H1 (cell line): ENCODE measurements around the gene SRP14. TPM values are rescaled to one million over a fixed set of nuclear protein-coding genes. Genes with fewer than 3 reads are reported as not detected.
A peak's percentile ranks its signal among the peaks of the same experiment; 100 is the strongest.

Experiments used
- CTCF ChIA-PET: fragments of 300-600 bp; sonication (Branson Sonifier 250); formaldehyde crosslinking; loops from one replicate; lab custom pipeline; 2021; ENCODE audit not compliant: partially characterized antibody; lab: Charles Lee
- POLR2A ChIA-PET: fragments of 300-600 bp; sonication (Branson Sonifier 250); formaldehyde crosslinking; loops from one replicate; lab custom pipeline; 2021; ENCODE audit warnings: inconsistent platforms; ENCODE audit not compliant: partially characterized antibody; lab: Charles Lee
- DNase-seq, 2 experiments: peaks; one replicate each; pipeline versions ENCODE4 v3.0.0 to v3.0.0-alpha.2; 2010 to 2022; ENCODE audit warnings: low spot score in 2 of 2, low read depth in 1 of 2, mixed read lengths in 1 of 2
- FAIRE-seq: peaks from 2 replicates; lab custom pipeline; 2011; peaks lifted over from hg19 to GRCh38; lab: Jason Lieb, UNC
- H2AFZ ChIP-seq: 2 replicates; pipeline ENCODE4 v1.8.1; 2012; ENCODE audit warnings: low read length, inconsistent platforms
- H2AK5ac ChIP-seq: 2 replicates; pipeline ENCODE4 v1.6.1; 2013; ENCODE audit warnings: low read depth, low read length
- H2BK120ac ChIP-seq: replicated peaks from 2 replicates; pipeline ENCODE3; 2013; ENCODE audit warnings: low read depth, low read length, inconsistent platforms
- H2BK12ac ChIP-seq: 2 replicates; pipeline ENCODE4 v1.6.1; 2013; ENCODE audit warnings: low read depth, low read length
- H2BK15ac ChIP-seq: 2 replicates; pipeline ENCODE4 v1.6.1; 2013; ENCODE audit warnings: low read length
- H2BK20ac ChIP-seq: 2 replicates; pipeline ENCODE4 v1.6.1; 2013; ENCODE audit warnings: low read length
- H2BK5ac ChIP-seq: 2 replicates; pipeline ENCODE4 v1.6.1; 2013; ENCODE audit warnings: low read depth, low read length
- H3K14ac ChIP-seq: 2 replicates; pipeline ENCODE4 v1.6.1; 2013; ENCODE audit warnings: inconsistent platforms; ENCODE audit not compliant: insufficient read length
- H3K18ac ChIP-seq: 2 replicates; pipeline ENCODE4 v1.6.1; 2013; ENCODE audit warnings: low read length; ENCODE audit errors: extremely low read depth
- H3K23ac ChIP-seq: 2 replicates; pipeline ENCODE4 v1.6.1; 2013; ENCODE audit warnings: inconsistent platforms; ENCODE audit not compliant: insufficient read length
- H3K23me2 ChIP-seq: 2 replicates; pipeline ENCODE4 v1.6.1; 2013; ENCODE audit warnings: low read depth, low read length
- H3K27ac ChIP-seq: 2 replicates; pipeline ENCODE4 v1.6.1; 2011; ENCODE audit warnings: low read depth, low read length, inconsistent platforms
- H3K27me3 ChIP-seq, 4 experiments: replicated peaks in 1 of 4; 1 replicate in 1 of 4; 2 replicates in 3 of 4; pipeline versions ENCODE4 v1.6.1 to v1.8.1; 2011 to 2013; ENCODE audit warnings: low read length in 3 of 4, mild to moderate bottlenecking in 3 of 4, inconsistent platforms in 2 of 4, mixed read lengths in 2 of 4, moderate library complexity in 1 of 4; ENCODE audit not compliant: control insufficient read depth in 3 of 4, insufficient read depth in 3 of 4; ENCODE audit errors: extremely low read depth in 1 of 4
- H3K36me3 ChIP-seq, 4 experiments: 2 replicates each; pipeline versions ENCODE4 v1.6.1 to v1.8.1; 2011 to 2013; ENCODE audit warnings: mild to moderate bottlenecking in 4 of 4, low read length in 3 of 4, moderate library complexity in 2 of 4, control low read depth in 1 of 4, inconsistent platforms in 1 of 4; ENCODE audit not compliant: insufficient read depth in 4 of 4, control insufficient read depth in 2 of 4
- H3K4ac ChIP-seq: replicated peaks from 2 replicates; pipeline ENCODE3; 2013; ENCODE audit warnings: low read length, low read depth, mixed read lengths, inconsistent platforms; ENCODE audit not compliant: insufficient read length
- H3K4me1 ChIP-seq, 4 experiments: replicated peaks in 1 of 4; 1 replicate in 1 of 4; 2 replicates in 3 of 4; pipeline versions ENCODE4 v1.6.1 to v1.8.1; 2011 to 2013; ENCODE audit warnings: low read length in 3 of 4, inconsistent platforms in 2 of 4, mixed read lengths in 1 of 4; ENCODE audit not compliant: insufficient read depth in 4 of 4, control insufficient read depth in 3 of 4
- H3K4me2 ChIP-seq, 2 experiments: 2 replicates each; pipeline versions ENCODE4 v1.6.1 to v1.8.1; 2011 to 2013; ENCODE audit warnings: low read depth in 2 of 2, low read length in 2 of 2, control low read depth in 1 of 2, inconsistent platforms in 1 of 2, mild to moderate bottlenecking in 1 of 2; ENCODE audit not compliant: insufficient read depth in 1 of 2
- H3K4me3 ChIP-seq, 4 experiments: fragments of 200-600, 300-600 bp in 1 of 4; sonication (generic), shearing (Covaris generic), sonication (Bioruptor Twin) in 1 of 4; 2 replicates each; pipeline versions ENCODE4 v1.5.1 to v1.8.1; 2011 to 2016; ENCODE audit warnings: low read length in 4 of 4, low read depth in 3 of 4, control low read depth in 2 of 4, inconsistent platforms in 2 of 4, mild to moderate bottlenecking in 2 of 4, mixed read lengths in 1 of 4, moderate library complexity in 1 of 4; ENCODE audit not compliant: insufficient read depth in 2 of 4; ENCODE audit errors: extremely low read depth in 1 of 4
- H3K56ac ChIP-seq: replicated peaks from 2 replicates; pipeline ENCODE3; 2013; ENCODE audit warnings: low read depth, mild to moderate bottlenecking, mixed read lengths, low read length, inconsistent platforms; ENCODE audit not compliant: insufficient read length
- H3K79me1 ChIP-seq: 2 replicates; pipeline ENCODE4 v1.6.1; 2013; ENCODE audit warnings: low read depth, low read length, control low read depth
- H3K79me2 ChIP-seq, 2 experiments: 2 replicates each; pipeline versions ENCODE4 v1.6.1 to v1.8.1; 2012 to 2013; ENCODE audit warnings: low read length in 2 of 2, mild to moderate bottlenecking in 2 of 2, inconsistent platforms in 1 of 2; ENCODE audit not compliant: insufficient read depth in 2 of 2, control insufficient read depth in 1 of 2
- H3K9ac ChIP-seq, 4 experiments: replicated peaks in 1 of 4; 1 replicate in 1 of 4; 2 replicates in 3 of 4; pipeline versions ENCODE4 v1.6.1 to v1.8.1; 2011 to 2013; ENCODE audit warnings: low read depth in 3 of 4, low read length in 3 of 4, control low read depth in 2 of 4, mild to moderate bottlenecking in 2 of 4, moderate library complexity in 2 of 4, inconsistent platforms in 1 of 4; ENCODE audit errors: extremely low read depth in 1 of 4
- H3K9me3 ChIP-seq, 2 experiments: 2 replicates each; pipeline versions ENCODE4 v1.6.1 to v1.8.1; 2012 to 2013; ENCODE audit warnings: mild to moderate bottlenecking in 2 of 2, moderate library complexity in 2 of 2, control low read depth in 1 of 2, inconsistent platforms in 1 of 2, low read depth in 1 of 2, low read length in 1 of 2, mixed read lengths in 1 of 2; ENCODE audit not compliant: insufficient read depth in 2 of 2
- H4K20me1 ChIP-seq, 2 experiments: replicated peaks in 1 of 2; 2 replicates each; pipeline versions ENCODE3 to v1.8.1; 2011 to 2013; ENCODE audit warnings: inconsistent platforms in 2 of 2, low read length in 2 of 2, mild to moderate bottlenecking in 1 of 2; ENCODE audit not compliant: insufficient read depth in 2 of 2, control insufficient read depth in 1 of 2
- H4K5ac ChIP-seq: 2 replicates; pipeline ENCODE4 v1.6.1; 2013; ENCODE audit warnings: low read length, low read depth, mixed read lengths, inconsistent platforms; ENCODE audit not compliant: insufficient read length
- H4K8ac ChIP-seq: 2 replicates; pipeline ENCODE4 v1.8.0; 2013; ENCODE audit warnings: mild to moderate bottlenecking, moderate library complexity, low read length, inconsistent platforms; ENCODE audit not compliant: insufficient read depth; ENCODE audit errors: extremely low read depth
- H4K91ac ChIP-seq: replicated peaks from 2 replicates; pipeline ENCODE3; 2013; ENCODE audit warnings: low read length, mixed read lengths, inconsistent platforms; ENCODE audit not compliant: insufficient read length
- CREB1 ChIP-seq: IDR thresholded peaks from 2 replicates; pipeline ENCODE4 v1.6.1; 2012; ENCODE audit warnings: inconsistent platforms
- CTCF ChIP-seq, 3 experiments: IDR thresholded peaks; 1 replicate in 2 of 3; 2 replicates in 1 of 3; pipeline versions ENCODE4 v1.5.1 to v1.6.1; 2011; ENCODE audit warnings: low read length in 3 of 3, mild to moderate bottlenecking in 3 of 3, inconsistent platforms in 2 of 3, low read depth in 1 of 3, moderate library complexity in 1 of 3; ENCODE audit not compliant: insufficient read depth in 1 of 3; ENCODE audit errors: control extremely low read depth in 1 of 3
- EGR1 ChIP-seq: IDR thresholded peaks from 2 replicates; pipeline ENCODE4 v1.6.1; 2011; ENCODE audit warnings: low read depth, low read length, borderline replicate concordance
- NRF1 ChIP-seq: IDR thresholded peaks from 2 replicates; pipeline ENCODE4 v1.6.1; 2011; ENCODE audit warnings: mild to moderate bottlenecking, low read depth, low read length, improper control_type of control experiment
- RAD21 ChIP-seq, 2 experiments: IDR thresholded peaks in 1 of 2; conservative IDR thresholded peaks in 1 of 2; 2 replicates each; pipeline ENCODE4 v1.6.1; 2011; ENCODE audit warnings: low read depth in 2 of 2, low read length in 2 of 2, improper control_type of control experiment in 1 of 2, inconsistent platforms in 1 of 2, mild to moderate bottlenecking in 1 of 2, moderate library complexity in 1 of 2
- RNF2 ChIP-seq: fragments of 200-900, 300-1000 bp; sonication (generic); IDR thresholded peaks from 2 replicates; pipeline ENCODE4 v1.7.1; 2016; ENCODE audit warnings: borderline replicate concordance, low read depth, mild to moderate bottlenecking, antibody characterized with exemption, low read length; ENCODE audit not compliant: poor library complexity, severe bottlenecking; ENCODE audit errors: missing control alignments
- WGBS, 2 experiments: shearing (Covaris generic) in 1 of 2; methylation state at CpG; one replicate each; pipeline versions ENCODE4 v1.1.6 to v1.1.7; 2013 to 2015; ENCODE audit warnings: low lambda C conversion rate in 2 of 2, mixed read lengths in 2 of 2, inconsistent platforms in 1 of 2, low coverage in 1 of 2, missing lambda C conversion rate in 1 of 2; ENCODE audit not compliant: insufficient replicate concordance in 2 of 2, insufficient coverage in 1 of 2, insufficient read length in 1 of 2; ENCODE audit errors: extremely low coverage in 1 of 2, missing lambda C conversion rate in 1 of 2; 5-methylcytosine and 5-hydroxymethylcytosine counted together
- polyA plus RNA-seq, 7 experiments: library from polyadenylated mRNA; depleted of rRNA in 3 of 7; stranded (reverse) in 5 of 7; unstranded in 2 of 7; fragments of >200 nt in 5 of 7; fragments of 200-250 nt in 2 of 7; gene quantifications; 1 replicate in 5 of 7; 2 replicates in 1 of 7; 4 replicates in 1 of 7; pipeline versions ENCODE4 v1.2.1 to v1.2.3, GENCODE V29; 2011 to 2013; ENCODE audit warnings: missing spikeins in 2 of 7, mixed read lengths in 2 of 7
- total RNA-seq: library from RNA; stranded (reverse); fragmentation: NEBNext Ultra II Directional; extraction: Animal tissue kit (Norgen Biotek cat#: 25700); gene quantifications from 2 replicates; pipeline ENCODE4 v1.2.1, GENCODE V29; 2021

SRP14 gene
- total and polyA plus RNA-seq, 2 of the 8 experiments (the other 6 are each of a cell fraction or from before 2014, with no cell fraction given) = 186 to 223 TPM

DNA sequence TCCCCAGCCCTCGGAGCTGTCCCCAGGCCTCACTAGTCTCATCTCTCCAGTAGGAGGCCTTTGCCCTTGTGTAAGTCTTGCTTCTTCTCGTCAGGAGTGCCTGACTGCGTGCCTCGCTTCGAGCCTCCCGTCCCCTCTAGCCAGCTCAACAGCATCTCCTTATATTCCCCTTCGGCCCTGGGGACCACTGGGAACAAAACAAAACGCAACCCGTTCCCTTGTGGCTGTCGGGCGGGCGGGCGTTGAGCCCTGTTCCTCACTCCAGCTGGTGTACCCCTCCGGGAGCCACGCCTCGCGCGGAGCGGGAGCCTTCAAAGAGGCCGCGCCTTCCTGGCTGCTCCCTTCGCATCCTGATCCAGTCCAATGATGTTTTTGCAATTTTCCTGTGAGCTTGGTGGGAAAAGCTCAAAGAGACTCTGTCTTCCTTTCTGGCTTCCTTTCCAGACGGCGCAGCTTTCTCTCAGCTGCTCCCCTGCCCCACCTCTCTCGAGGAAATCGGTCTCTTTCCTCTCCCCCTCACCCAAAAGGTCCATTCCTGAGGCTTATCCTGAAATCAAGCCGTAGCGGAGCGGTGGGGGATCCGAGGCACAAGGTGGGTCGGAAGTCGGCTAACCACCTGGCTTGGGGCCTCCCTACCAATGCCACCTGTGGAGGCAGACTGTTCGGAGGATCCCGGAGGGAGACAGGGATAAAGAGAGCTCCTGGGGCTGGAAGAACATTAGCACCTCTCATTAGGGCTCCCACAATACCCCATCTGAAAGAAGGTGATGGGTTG lies 33.4 kb upstream of the SRP14 start:
- ChIA-PET CTCF (interaction anchor here (0.6 to 10.5 kb wide), 12 partner anchors 9 to 65 kb away, joined by 3 to 113 read pairs (median 5); partner anchors contain the start of gene BMF), POLR2A (interaction anchor here (1.0 to 2.0 kb wide), 4 partner anchors 13 to 89 kb away, joined by 3 to 4 read pairs (median 4); partner anchors contain the start of gene BUB1B)

More for the DNA sequence above, 33.4 kb upstream of the SRP14 start:
- DNase-seq (no peak), FAIRE-seq (no peak)
- Histone ChIP-seq H3K23me2 (no peaks in the 10 kb centered on the region), H4K5ac (no peak overlapping the region), H2BK15ac (no peak overlapping the region), H3K4me1 (peaks cover 0 to 19% (median 10%) of the 10 kb centered on the region in 4 experiments; a peak in 6 of 7 replicates), H3K36me3 (no peaks in the 10 kb centered on the region), H3K9ac (no peak overlapping the region), H2BK20ac (no peak overlapping the region), H3K18ac (no peak overlapping the region; the same call in 1 of the 2 replicates), H2BK5ac (no peak overlapping the region), H3K56ac (no peak overlapping the region), H3K27me3 (no peaks in the 10 kb centered on the region), H3K4ac (no peak overlapping the region), H4K91ac (no peak overlapping the region), H3K14ac (no peak overlapping the region), H3K4me3 (no peak overlapping the region), H2BK12ac (no peak overlapping the region), H3K27ac (no peak overlapping the region), H4K20me1 (no peaks in the 10 kb centered on the region), H3K23ac (no peak overlapping the region), H2AK5ac (no peak overlapping the region), H2BK120ac (no peak overlapping the region), H3K79me1 (no peaks in the 10 kb centered on the region), H3K79me2 (no peaks in the 10 kb centered on the region), H2AFZ (no peak overlapping the region; the same call in 1 of the 2 replicates), H3K4me2 (no peak overlapping the region), H4K8ac (0 out of 2 replicates have a peak overlapping the region, but pooled peaks have one; percentile 48), H3K9me3 (no peaks in the 10 kb centered on the region)
- TF ChIP-seq RNF2 (no peak), CTCF (IDR thresholded peaks at IDR 0.05; ENCODE audit: control extremely low read depth in 1 of 3, insufficient read depth in 1 of 3, low read depth in 1 of 3, low read length in 3 of 3) (peak; percentile 6 to 23 (median 12); a peak in 2 of 4 replicates), CREB1 (no peak), NRF1 (no peak), EGR1 (no peak), RAD21 (IDR thresholded peaks at IDR 0.05 in 1 of 2, conservative IDR thresholded peaks at IDR 0.05 in 1 of 2; ENCODE audit: low read depth in 2 of 2, low read length in 2 of 2) (peak in 1 of 2 experiments; percentile 37; a peak in 2 of 4 replicates)
- 87% methylated on average over 34 of the region's 34 CpGs; no CpG with 5 or more reads in 1 of the 2 experiments for WGBS, 2 experiments
